Peyer's patch (tissue), 4 donors: Measurements from ENCODE around the gene SSX4. TPM values are rescaled to one million over a fixed set of nuclear protein-coding genes. Genes with fewer than 3 reads are reported as not detected.
"Not testable (repeated sequence)": the region's sequence is repeated elsewhere in the genome, so short reads cannot be mapped to it uniquely, and the experiment has no call there.

ENCODE experiments used
- DNase-seq, 3 donors: peaks; one replicate each; pipeline ENCODE4 v3.0.0-alpha.2; 2017 to 2019
- H3K27ac ChIP-seq, 4 donors: fragments of 200-600 bp; sonication (generic); one replicate each; pipeline ENCODE4 v1.5.1; 2016 to 2019
- H3K27me3 ChIP-seq, 2 donors: fragments of 200-600 bp; sonication (generic); one replicate each; pipeline ENCODE4 v1.5.1; 2019
- H3K36me3 ChIP-seq, 3 donors: fragments of 200-600 bp; sonication (generic); one replicate each; pipeline ENCODE4 v1.5.1; 2016 to 2019
- H3K4me1 ChIP-seq, 4 donors: fragments of 200-600 bp; sonication (generic); one replicate each; pipeline ENCODE4 v1.5.1; 2016 to 2019
- H3K4me3 ChIP-seq, 4 donors: fragments of 200-600 bp; sonication (generic); 1 replicate in 3 of 4; 2 replicates in 1 of 4; pipeline ENCODE4 v1.5.1; 2016 to 2019; ENCODE audit warnings: mild to moderate bottlenecking in 1 of 4
- H3K9me3 ChIP-seq, 4 donors: fragments of 200-600 bp; sonication (generic); one replicate each; pipeline ENCODE4 v1.5.1; 2016 to 2019; ENCODE audit warnings: mild to moderate bottlenecking in 1 of 4
- small RNA-seq, 2 donors: library from RNA; depleted of rRNA; stranded (forward); fragments of <200 nt; gene quantifications; one replicate each; pipeline ENCODE3, GENCODE V24; 2016
- total RNA-seq, 4 donors: library from RNA; depleted of rRNA; stranded (reverse); fragments of >200 nt; gene quantifications; one replicate each; pipeline ENCODE4 v1.1.0, GENCODE V29; 2016

The SSX4 gene
- total RNA-seq, 4 donors from 2014 or later = not detected

DNA sequence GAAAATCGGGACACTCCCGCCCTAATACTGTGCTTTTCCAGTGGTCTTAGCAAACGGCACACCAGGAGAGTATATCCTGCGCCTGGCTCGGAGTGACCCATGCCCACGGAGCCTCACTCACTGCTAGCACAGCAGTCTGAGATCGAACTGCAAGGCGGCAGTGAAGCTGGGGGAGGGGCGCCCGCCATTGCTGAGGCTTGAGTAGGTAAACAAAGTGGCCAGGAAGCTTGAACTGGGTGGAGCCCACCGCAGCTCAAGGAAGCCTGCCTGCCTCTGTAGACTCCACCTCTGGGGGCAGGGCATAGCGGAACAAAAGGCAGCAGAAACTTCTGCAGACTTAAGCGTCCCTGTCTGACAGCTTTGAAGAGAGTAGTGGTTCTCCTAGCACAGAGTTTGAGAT is 50.4 kb downstream of the SSX4 start:
- not testable (repeated sequence) for H3K27ac ChIP-seq, H3K4me3 ChIP-seq, H3K36me3 ChIP-seq, H3K27me3 ChIP-seq, H3K9me3 ChIP-seq, H3K4me1 ChIP-seq, DNase-seq

Small RNA genes within 50 kb of the gene (small RNA-seq; reads per million reads assigned to genes)
- gene AL606490.4 (0 reads per million in 2 donors), gene AL606490.7 (0 reads per million in 2 donors), gene AL606490.9 (0 reads per million in 2 donors)

Other genes starting within 250 kb of the SSX4 start
- gene SSX5, start 186.7 kb upstream of the SSX4 start, total RNA-seq = not detected
- not detected for gene SSX1, start 128.1 kb upstream of the SSX4 start, total RNA-seq
- not detected for gene SSX3, start 26.8 kb upstream of the SSX4 start, total RNA-seq
- not detected for gene SSX4B, start 28.4 kb downstream of the SSX4 start, total RNA-seq
- gene SLC38A5, start 86.7 kb downstream of the SSX4 start, total RNA-seq = 10 to 100 TPM in 3 of 4 donors, 1 to 10 TPM in 1; 9.1 to 26.4 (median 10.9) TPM
- gene FTSJ1, start 92.7 kb downstream of the SSX4 start, total RNA-seq = 10 to 100 TPM; 12.5 to 67.7 (median 26.4) TPM
- 10 to 100 TPM in 1 of 4 donors, 1 to 10 TPM in 3; 3.7 to 11.4 (median 5.2) TPM for gene PORCN, start 125.5 kb downstream of the SSX4 start, total RNA-seq
- gene EBP, start 138.3 kb downstream of the SSX4 start, total RNA-seq = 100 to 1,000 TPM in 3 of 4 donors, 10 to 100 TPM in 1; 47.0 to 189 (median 134) TPM
- gene TBC1D25, start 156.2 kb downstream of the SSX4 start, total RNA-seq = 10 to 100 TPM in 2 of 4 donors, 1 to 10 TPM in 2; 9.3 to 14.9 (median 11.3) TPM
- 100 to 1,000 TPM; 118 to 178 (median 151) TPM for gene RBM3, start 190.9 kb downstream of the SSX4 start, total RNA-seq
- 100 to 1,000 TPM in 2 of 4 donors, 10 to 100 TPM in 2; 95.1 to 218 (median 107) TPM for gene WDR13, start 214.0 kb downstream of the SSX4 start, total RNA-seq